A673 (cell line): ENCODE measurements around the gene SNRNP25. TPM values are rescaled to one million over a fixed set of nuclear protein-coding genes. Genes with fewer than 3 reads are reported as not detected.

Experiments
- BruUV-seq: library from RNA; stranded (reverse); fragments of 400-500 nt; replicated peaks from 2 replicates; lab custom pipeline; 2021; lab: Mats Ljungman, UMichigan
- CTCF ChIA-PET: fragments of 300-600 bp; sonication (Branson Sonifier 250); formaldehyde crosslinking; loops from one replicate; lab custom pipeline; 2022; ENCODE audit warnings: antibody characterized with exemption; lab: Charles Lee
- POLR2A ChIA-PET: fragments of 300-600 bp; sonication (Branson Sonifier 250); formaldehyde crosslinking; loops from one replicate; lab custom pipeline; 2022; ENCODE audit warnings: antibody characterized with exemption; ENCODE audit not compliant: low non-redundant PET; lab: Charles Lee
- DNase-seq: peaks from one replicate; pipeline ENCODE4 v3.0.0-alpha.2; 2015; ENCODE audit warnings: low spot score
- H3K27ac ChIP-seq: fragments of 200-600 bp; sonication (generic); 2 replicates; pipeline ENCODE4 v1.5.1; 2016; ENCODE audit warnings: mixed run types, low read depth, mild to moderate bottlenecking, mixed read lengths, antibody characterized with exemption, low read length; ENCODE audit not compliant: poor library complexity, severe bottlenecking
- H3K27me3 ChIP-seq: fragments of 200-600 bp; sonication (generic); replicated peaks from 2 replicates; pipeline ENCODE4 v1.6.1; 2017; ENCODE audit warnings: mixed run types, low read depth, mild to moderate bottlenecking, mixed read lengths, antibody characterized with exemption, low read length; ENCODE audit not compliant: insufficient read depth, poor library complexity
- H3K36me3 ChIP-seq: fragments of 200-600 bp; sonication (generic); 2 replicates; pipeline ENCODE4 v1.6.1; 2016; ENCODE audit warnings: mixed run types, mild to moderate bottlenecking, mixed read lengths, antibody characterized with exemption, low read length; ENCODE audit not compliant: insufficient read depth, poor library complexity, severe bottlenecking
- H3K4me1 ChIP-seq: fragments of 200-600 bp; sonication (generic); 2 replicates; pipeline ENCODE4 v1.6.1; 2017; ENCODE audit warnings: mixed run types, mild to moderate bottlenecking, mixed read lengths, antibody characterized with exemption, low read length; ENCODE audit not compliant: insufficient read depth, poor library complexity, severe bottlenecking
- H3K4me3 ChIP-seq: fragments of 200-600 bp; sonication (generic); 2 replicates; pipeline ENCODE4 v1.5.1; 2016; ENCODE audit warnings: low read depth, mixed run types, mild to moderate bottlenecking, mixed read lengths, low read length; ENCODE audit not compliant: poor library complexity, severe bottlenecking
- H3K9me3 ChIP-seq: fragments of 200-600 bp; sonication (generic); 2 replicates; pipeline ENCODE4 v1.6.1; 2016; ENCODE audit warnings: mixed run types, low read depth, mild to moderate bottlenecking, mixed read lengths, antibody characterized with exemption, low read length; ENCODE audit not compliant: poor library complexity, severe bottlenecking
- CTCF ChIP-seq: fragments of 300-800, 200-600 bp; sonication (generic); conservative IDR thresholded peaks from 2 replicates; pipeline ENCODE4 v1.5.1; 2017; ENCODE audit warnings: low read depth, mild to moderate bottlenecking, antibody characterized with exemption, low read length, moderate library complexity, mixed read lengths
- EZH2 ChIP-seq: fragments of 200-600 bp; sonication (generic); IDR thresholded peaks from 2 replicates; pipeline ENCODE4 v1.6.1; 2017; ENCODE audit warnings: borderline replicate concordance, low read depth, mild to moderate bottlenecking, mixed read lengths, antibody characterized with exemption, low read length; ENCODE audit not compliant: poor library complexity, severe bottlenecking
- intact Hi-C: fragments of 100-400 bp; cut with micrococcal nuclease; formaldehyde crosslinking; loops from one replicate; pipeline ENCODE4 v1.10.0; 2022; ENCODE audit not compliant: unreplicated experiment
- total RNA-seq: library from RNA; stranded (reverse); gene quantifications from 2 replicates; pipeline ENCODE4 v1.2.3, GENCODE V29; 2021

SNRNP25 gene
- total RNA-seq, 1 experiment from 2014 or later = 54.9 TPM

GRCh38 chr16:42691-43090 is 10.9 kb upstream of the SNRNP25 start:
- Histone ChIP-seq H3K36me3 (peaks cover 25% of the 10 kb centered on the region), H3K27ac (no peak overlapping the region), H3K4me3 (no peak overlapping the region), H3K9me3 (no peaks in the 10 kb centered on the region), H3K4me1 (no peaks in the 10 kb centered on the region), H3K27me3 (no peaks in the 10 kb centered on the region)
- ChIA-PET CTCF (no interaction called here), POLR2A (no interaction called here)
- TF ChIP-seq EZH2 = no peak
- no peak for TF ChIP-seq CTCF
- intact Hi-C loops = no loop called here
- DNase-seq = no peak
- BruUV-seq = no TSS peak

GRCh38 chr16:43294-43693 is 10.3 kb upstream of the SNRNP25 start:
- no peaks in the 10 kb centered on the region for H3K4me1 ChIP-seq
- no peak overlapping the region for H3K4me3 ChIP-seq
- DNase-seq = no peak
- ChIA-PET CTCF (interaction anchor here (0.7 kb wide), 1 partner anchor 319 kb away, joined by 3 read pairs; no protein-coding TSS in a partner anchor), POLR2A (no interaction called here)
- H3K27me3 ChIP-seq = no peaks in the 10 kb centered on the region
- H3K36me3 ChIP-seq = peaks cover 25% of the 10 kb centered on the region
- intact Hi-C loops = no loop called here
- H3K27ac ChIP-seq = no peak overlapping the region
- H3K9me3 ChIP-seq = no peaks in the 10 kb centered on the region
- TF ChIP-seq EZH2 (no peak), CTCF (no peak)
- no TSS peak for BruUV-seq

GRCh38 chr16:44655-45054 is 9.0 kb upstream of the SNRNP25 start:
- intact Hi-C loops = no loop called here
- CTCF ChIA-PET = interaction anchor here (0.6 kb wide), 1 partner anchor 357 kb away, joined by 3 read pairs; the partner anchor contains the start of gene DECR2
- no peak overlapping the region for H3K4me3 ChIP-seq
- POLR2A ChIA-PET = no interaction called here
- TSS peak; percentile 15 for BruUV-seq
- H3K9me3 ChIP-seq = no peaks in the 10 kb centered on the region
- no peaks in the 10 kb centered on the region for H3K4me1 ChIP-seq
- no peak for DNase-seq
- H3K27me3 ChIP-seq = no peaks in the 10 kb centered on the region
- peaks cover 25% of the 10 kb centered on the region for H3K36me3 ChIP-seq
- TF ChIP-seq CTCF (no peak), EZH2 (no peak)
- no peak overlapping the region for H3K27ac ChIP-seq
